Tibial nerve (tissue), 4 donors: Measurements from ENCODE around the gene KLRF1. TPM values are rescaled to one million over a fixed set of nuclear protein-coding genes. Genes with fewer than 3 reads are reported as not detected.

ENCODE experiments used
- DNase-seq, 2 donors: peaks; one replicate each; pipeline ENCODE4 v3.0.0-alpha.2; 2019; ENCODE audit warnings: low spot score in 2 of 2
- H3K27ac ChIP-seq, 4 donors: fragments of 200-600 bp; sonication (generic) in 3 of 4; one replicate each; pipeline ENCODE4 v1.5.1; 2017 to 2019; ENCODE audit warnings: mild to moderate bottlenecking in 1 of 4
- H3K27me3 ChIP-seq, 2 donors: fragments of 200-600 bp; sonication (generic) in 1 of 2; one replicate each; pipeline versions ENCODE4 v1.5.1 to v1.6.0; 2017 to 2019
- H3K36me3 ChIP-seq, 3 donors: fragments of 200-600 bp; sonication (generic); one replicate each; pipeline ENCODE4 v1.5.1; 2018 to 2019
- H3K4me1 ChIP-seq, 4 donors: fragments of 200-600 bp; sonication (generic) in 3 of 4; one replicate each; pipeline ENCODE4 v1.5.1; 2017 to 2019
- H3K4me3 ChIP-seq, 4 donors: fragments of 200-600 bp; sonication (generic) in 3 of 4; one replicate each; pipeline ENCODE4 v1.5.1; 2017 to 2019; ENCODE audit warnings: mild to moderate bottlenecking in 1 of 4, moderate library complexity in 1 of 4
- H3K9me3 ChIP-seq, 4 donors: fragments of 200-600 bp; sonication (generic) in 3 of 4; one replicate each; pipeline ENCODE4 v1.5.1; 2017 to 2019
- EP300 ChIP-seq, 2 donors: sonication (generic); formaldehyde crosslinking; IDR thresholded peaks; one replicate each; pipeline ENCODE4 v1.6.1; 2017; ENCODE audit warnings: antibody characterized with exemption in 2 of 2, mild to moderate bottlenecking in 1 of 2
- POLR2A ChIP-seq, 2 donors: fragments of 450-650 bp; IDR thresholded peaks; one replicate each; pipeline ENCODE4 v1.6.1; 2017; ENCODE audit warnings: antibody characterized with exemption in 2 of 2, mild to moderate bottlenecking in 2 of 2, moderate library complexity in 2 of 2
- whole genome bisulfite sequencing, 2 donors: methylation state at CpG; one replicate each; pipeline ENCODE4 v1.1.5; 2018; 5-methylcytosine and 5-hydroxymethylcytosine counted together
- total RNA-seq, 4 donors: library from RNA; depleted of rRNA; stranded (reverse); fragments of >200 nt; gene quantifications; one replicate each; pipeline ENCODE4 v1.1.0, GENCODE V29; 2016
- TF ChIP-seq, protein P1 (sequence below), 5 experiments: fragments of 200-600 bp in 3 of 5; fragments of 450-650 bp in 2 of 5; sonication (generic) in 3 of 5; IDR thresholded peaks; one replicate each; pipeline ENCODE4 v1.5.1; 2016 to 2019; ENCODE audit warnings: antibody characterized with exemption in 5 of 5, mild to moderate bottlenecking in 3 of 5, moderate library complexity in 2 of 5

The KLRF1 gene
- total RNA-seq, 4 donors from 2014 or later = 0.78 to 1.7 TPM; not detected in 2

GRCh38 chr12:9793779-9794395, 33.4 kb upstream of the KLRF1 start:
- 75 to 76% methylated on average over 8 of the region's 8 CpGs for WGBS, 2 donors
- Histone ChIP-seq H3K9me3 (peaks cover 0 to 6% (median 0%) of the 10 kb centered on the region in 4 donors), H3K4me1 (peaks cover 0 to 13% (median 4%) of the 10 kb centered on the region in 4 donors), H3K27me3 (no peaks in the 10 kb centered on the region), H3K36me3 (no peaks in the 10 kb centered on the region), H3K27ac (no peak overlapping the region), H3K4me3 (no peak overlapping the region)
- TF ChIP-seq POLR2A (IDR thresholded peaks at IDR 0.05) = no peak
- TF ChIP-seq, protein P1, sequence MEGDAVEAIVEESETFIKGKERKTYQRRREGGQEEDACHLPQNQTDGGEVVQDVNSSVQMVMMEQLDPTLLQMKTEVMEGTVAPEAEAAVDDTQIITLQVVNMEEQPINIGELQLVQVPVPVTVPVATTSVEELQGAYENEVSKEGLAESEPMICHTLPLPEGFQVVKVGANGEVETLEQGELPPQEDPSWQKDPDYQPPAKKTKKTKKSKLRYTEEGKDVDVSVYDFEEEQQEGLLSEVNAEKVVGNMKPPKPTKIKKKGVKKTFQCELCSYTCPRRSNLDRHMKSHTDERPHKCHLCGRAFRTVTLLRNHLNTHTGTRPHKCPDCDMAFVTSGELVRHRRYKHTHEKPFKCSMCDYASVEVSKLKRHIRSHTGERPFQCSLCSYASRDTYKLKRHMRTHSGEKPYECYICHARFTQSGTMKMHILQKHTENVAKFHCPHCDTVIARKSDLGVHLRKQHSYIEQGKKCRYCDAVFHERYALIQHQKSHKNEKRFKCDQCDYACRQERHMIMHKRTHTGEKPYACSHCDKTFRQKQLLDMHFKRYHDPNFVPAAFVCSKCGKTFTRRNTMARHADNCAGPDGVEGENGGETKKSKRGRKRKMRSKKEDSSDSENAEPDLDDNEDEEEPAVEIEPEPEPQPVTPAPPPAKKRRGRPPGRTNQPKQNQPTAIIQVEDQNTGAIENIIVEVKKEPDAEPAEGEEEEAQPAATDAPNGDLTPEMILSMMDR (IDR thresholded peaks at IDR 0.05) = no peak
- no peak for TF ChIP-seq EP300 (IDR thresholded peaks at IDR 0.05)
- DNase-seq = no peak

- 47 to 69% methylated on average over 2 of the region's 2 CpGs for WGBS, 2 donors
- Histone ChIP-seq H3K36me3 (no peaks in the 10 kb centered on the region), H3K27ac (no peak overlapping the region), H3K4me1 (peaks cover 0 to 13% (median 4%) of the 10 kb centered on the region in 4 donors), H3K9me3 (peaks cover 0 to 6% (median 0%) of the 10 kb centered on the region in 4 donors), H3K4me3 (no peak overlapping the region), H3K27me3 (no peaks in the 10 kb centered on the region)
- no peak for DNase-seq
- TF ChIP-seq, protein P1 (IDR thresholded peaks at IDR 0.05) = no peak
- no peak for TF ChIP-seq EP300 (IDR thresholded peaks at IDR 0.05)
- TF ChIP-seq POLR2A (IDR thresholded peaks at IDR 0.05) = no peak
Measured at GRCh38 chr12:9794484-9795093, 32.7 kb upstream of the KLRF1 start.

GRCh38 chr12:9795945-9796344, 31.3 kb upstream of the KLRF1 start:
- TF ChIP-seq, protein P1 (IDR thresholded peaks at IDR 0.05) = no peak
- TF ChIP-seq EP300 (IDR thresholded peaks at IDR 0.05) (no peak), POLR2A (IDR thresholded peaks at IDR 0.05) (no peak)
- H3K4me1 ChIP-seq = peaks cover 0 to 13% (median 4%) of the 10 kb centered on the region in 4 donors
- no peaks in the 10 kb centered on the region for H3K9me3 ChIP-seq
- no peak for DNase-seq
- WGBS, 2 donors = 93 to 100% methylated on average over 2 of the region's 2 CpGs
- no peaks in the 10 kb centered on the region for H3K36me3 ChIP-seq
- H3K27ac ChIP-seq = no peak overlapping the region
- no peaks in the 10 kb centered on the region for H3K27me3 ChIP-seq
- no peak overlapping the region for H3K4me3 ChIP-seq

DNA sequence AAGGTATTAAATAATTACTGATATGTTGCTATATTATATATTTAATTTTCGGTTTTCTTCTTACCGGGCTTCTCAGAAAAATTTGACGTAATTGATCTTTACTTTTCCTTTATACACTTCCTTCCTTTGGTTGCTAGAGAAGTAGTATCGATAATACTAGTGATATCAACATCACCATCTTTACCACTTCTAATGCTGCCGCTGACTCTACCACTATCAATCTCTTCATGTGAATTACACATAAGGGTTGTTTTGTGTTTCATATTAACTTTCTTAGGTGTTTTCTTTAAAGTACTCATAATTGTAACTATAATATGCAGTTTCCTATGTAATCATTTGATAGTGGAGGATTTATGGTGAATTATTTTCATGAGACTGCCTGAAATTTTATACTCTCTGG, 30.9 kb upstream of the KLRF1 start:
- H3K27me3 ChIP-seq = no peaks in the 10 kb centered on the region
- H3K4me1 ChIP-seq = peaks cover 0 to 13% (median 4%) of the 10 kb centered on the region in 4 donors
- TF ChIP-seq POLR2A (IDR thresholded peaks at IDR 0.05) = no peak
- no peak for TF ChIP-seq EP300 (IDR thresholded peaks at IDR 0.05)
- no peak for DNase-seq
- no peak overlapping the region for H3K27ac ChIP-seq
- no peaks in the 10 kb centered on the region for H3K36me3 ChIP-seq
- H3K9me3 ChIP-seq = no peaks in the 10 kb centered on the region
- 88 to 93% methylated on average over 5 of the region's 5 CpGs for whole genome bisulfite sequencing, 2 donors
- no peak overlapping the region for H3K4me3 ChIP-seq

DNA sequence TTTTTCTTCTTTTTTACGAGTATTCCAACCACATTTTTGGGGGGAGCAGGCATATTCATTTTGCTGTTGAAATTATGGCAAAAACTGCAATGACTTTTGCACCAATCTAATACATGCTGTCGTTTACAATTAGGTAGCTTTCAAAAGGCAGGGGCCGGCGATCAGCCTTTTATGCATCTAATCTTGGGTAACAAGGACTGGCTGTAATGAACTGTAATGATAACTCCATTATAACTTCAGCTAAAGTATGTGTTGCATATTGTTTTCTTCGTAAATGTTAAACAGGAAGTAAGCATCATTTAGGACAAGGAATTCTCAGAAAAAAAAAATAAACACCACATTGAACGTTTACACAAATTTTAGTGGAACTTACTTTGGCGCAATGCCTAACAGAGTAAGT, 30.3 kb upstream of the KLRF1 start:
- H3K27ac ChIP-seq = no peak overlapping the region
- TF ChIP-seq EP300 (IDR thresholded peaks at IDR 0.05) = no peak
- TF ChIP-seq, protein P1 (IDR thresholded peaks at IDR 0.05) = no peak
- TF ChIP-seq POLR2A (IDR thresholded peaks at IDR 0.05) = no peak
- H3K4me1 ChIP-seq = peaks cover 0 to 13% (median 4%) of the 10 kb centered on the region in 4 donors
- no peak for DNase-seq
- no peak overlapping the region for H3K4me3 ChIP-seq
- no peaks in the 10 kb centered on the region for H3K27me3 ChIP-seq
- no peaks in the 10 kb centered on the region for H3K36me3 ChIP-seq
- H3K9me3 ChIP-seq = no peaks in the 10 kb centered on the region
- WGBS, 2 donors = 27 to 29% methylated on average over 7 of the region's 7 CpGs
